Hepatocyte (in vitro differentiated cells): ENCODE data around the gene GTF3C1.

Experiments used
- EZH2 ChIP-seq: fragments of 200-600 bp; sonication (generic); IDR thresholded peaks from 2 replicates; pipeline ENCODE4 v1.6.1; 2016; ENCODE audit warnings: antibody characterized with exemption, mild to moderate bottlenecking, borderline replicate concordance
- EZH2phosphoT487 ChIP-seq: fragments of 200-600 bp; sonication (generic); IDR thresholded peaks from one replicate; pipeline ENCODE4 v1.6.1; 2018; ENCODE audit warnings: antibody characterized with exemption, mild to moderate bottlenecking, low read depth, moderate library complexity; ENCODE audit not compliant: unreplicated experiment, severe bottlenecking
- TF ChIP-seq, protein P1 (sequence below): fragments of 200-600 bp; sonication (generic); IDR thresholded peaks from 2 replicates; pipeline ENCODE4 v1.5.1; 2016; ENCODE audit warnings: antibody characterized with exemption, mild to moderate bottlenecking; ENCODE audit not compliant: poor library complexity

DNA sequence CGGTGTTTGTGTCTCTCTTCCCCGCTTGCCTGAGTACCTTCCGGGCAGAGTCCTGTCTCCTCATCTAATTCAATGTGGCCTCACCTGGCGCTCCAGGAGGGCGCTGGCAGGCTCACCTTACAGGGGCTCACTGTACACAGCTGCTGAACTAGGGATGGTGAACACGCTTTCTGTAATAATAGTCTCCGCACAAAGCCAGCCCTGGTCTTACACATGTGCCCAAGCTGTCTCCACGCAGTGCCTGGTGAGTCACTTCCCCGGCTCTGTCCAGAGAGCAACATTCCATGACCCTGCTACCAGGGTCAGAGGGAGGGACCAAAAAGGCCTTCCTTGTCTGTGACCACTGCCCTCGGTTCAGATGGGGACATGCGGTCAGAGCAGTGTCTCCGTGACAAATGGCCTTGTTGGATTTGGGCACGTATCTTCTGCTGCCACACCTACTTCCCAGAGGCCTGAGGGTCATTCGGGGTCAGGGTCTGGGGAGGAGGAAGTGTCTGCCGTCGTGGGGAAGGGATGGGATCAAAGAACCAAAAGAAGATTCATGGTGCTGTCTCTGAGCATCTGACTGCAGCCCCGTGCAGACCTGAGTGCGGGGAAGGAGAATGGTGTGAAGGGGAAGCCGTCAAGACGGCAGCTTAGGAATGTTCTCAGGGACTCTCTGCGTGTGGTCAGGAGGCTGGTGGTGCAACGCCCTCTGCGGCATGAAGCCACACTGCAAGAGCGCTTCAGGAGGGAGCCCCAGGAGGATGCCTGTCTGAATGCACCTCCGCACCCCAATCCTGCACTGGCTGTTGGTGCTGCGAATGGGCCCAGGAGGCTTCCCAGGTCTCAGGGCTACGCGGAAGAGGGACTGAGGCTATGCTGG, 78.9 kb downstream of the GTF3C1 start:
- TF ChIP-seq, protein P1, sequence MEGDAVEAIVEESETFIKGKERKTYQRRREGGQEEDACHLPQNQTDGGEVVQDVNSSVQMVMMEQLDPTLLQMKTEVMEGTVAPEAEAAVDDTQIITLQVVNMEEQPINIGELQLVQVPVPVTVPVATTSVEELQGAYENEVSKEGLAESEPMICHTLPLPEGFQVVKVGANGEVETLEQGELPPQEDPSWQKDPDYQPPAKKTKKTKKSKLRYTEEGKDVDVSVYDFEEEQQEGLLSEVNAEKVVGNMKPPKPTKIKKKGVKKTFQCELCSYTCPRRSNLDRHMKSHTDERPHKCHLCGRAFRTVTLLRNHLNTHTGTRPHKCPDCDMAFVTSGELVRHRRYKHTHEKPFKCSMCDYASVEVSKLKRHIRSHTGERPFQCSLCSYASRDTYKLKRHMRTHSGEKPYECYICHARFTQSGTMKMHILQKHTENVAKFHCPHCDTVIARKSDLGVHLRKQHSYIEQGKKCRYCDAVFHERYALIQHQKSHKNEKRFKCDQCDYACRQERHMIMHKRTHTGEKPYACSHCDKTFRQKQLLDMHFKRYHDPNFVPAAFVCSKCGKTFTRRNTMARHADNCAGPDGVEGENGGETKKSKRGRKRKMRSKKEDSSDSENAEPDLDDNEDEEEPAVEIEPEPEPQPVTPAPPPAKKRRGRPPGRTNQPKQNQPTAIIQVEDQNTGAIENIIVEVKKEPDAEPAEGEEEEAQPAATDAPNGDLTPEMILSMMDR: no peak
- TF ChIP-seq EZH2 (no peak), EZH2phosphoT487 (no peak)
